Activated T-helper 2 cell treated with anti-CD3 and anti-CD28 coated beads, Interferon-gamma antibody, Interleukin-2, Interleukin-4, amounts not matched to agents 10 μg/mL and 5 μg/mL and 100 μg/mL, durations not matched to agents 14 hours and 24 hours and 36 hours (primary cell): ENCODE data around the gene ZNF831. TPM values are rescaled to one million over a fixed set of nuclear protein-coding genes. Genes with fewer than 3 reads are reported as not detected.

Experiments
- DNase-seq: peaks from one replicate; pipeline ENCODE4 v3.0.0; 2021; ENCODE audit warnings: low spot score
- H3K27ac Mint-ChIP-seq: one replicate; pipeline ENCODE4 v1.8.0; 2021; ENCODE audit warnings: mixed read lengths
- H3K27me3 Mint-ChIP-seq: one replicate; pipeline ENCODE4 v1.8.0; 2021; ENCODE audit warnings: low read depth, mixed read lengths
- H3K36me3 Mint-ChIP-seq: one replicate; pipeline ENCODE4 v1.8.0; 2021; ENCODE audit warnings: low read depth, mixed read lengths
- H3K4me1 Mint-ChIP-seq: one replicate; pipeline ENCODE4 v1.8.0; 2021; ENCODE audit warnings: low read depth, mixed read lengths
- H3K4me3 Mint-ChIP-seq: one replicate; pipeline ENCODE4 v1.8.0; 2021; ENCODE audit warnings: low read depth, mild to moderate bottlenecking, moderate library complexity, mixed read lengths
- H3K9me3 Mint-ChIP-seq: one replicate; pipeline ENCODE4 v1.8.0; 2021; ENCODE audit warnings: mixed read lengths
- intact Hi-C: fragments of 100-400 bp; cut with micrococcal nuclease; formaldehyde crosslinking; loops from one replicate; pipeline ENCODE4 v1.15.1; 2023
- total RNA-seq: library from RNA; stranded (reverse); gene quantifications from 2 replicates; pipeline ENCODE4 v1.2.3, GENCODE V29; 2022

ZNF831 gene
- total RNA-seq, 1 donor from 2014 or later: 3.0 TPM

DNA sequence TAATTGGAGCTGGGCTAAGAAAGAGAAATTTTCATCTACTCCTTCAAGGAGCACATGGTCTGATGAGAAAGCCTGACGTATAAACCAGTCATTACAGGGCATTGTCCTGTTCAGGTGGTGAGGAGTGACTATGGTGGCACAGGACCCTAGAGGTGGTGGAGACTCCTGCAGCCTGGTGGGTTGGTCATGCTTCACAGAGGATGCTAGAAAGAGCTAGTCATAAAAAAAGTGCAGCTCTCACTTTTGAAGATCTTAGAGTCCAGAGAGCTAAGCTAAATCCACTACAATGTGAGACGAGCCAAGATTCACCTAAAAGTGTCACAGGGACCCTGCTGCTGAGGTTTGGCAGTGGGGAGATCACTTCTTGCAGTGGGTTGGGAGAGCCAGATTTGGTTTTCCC is 9.8 kb upstream of the ZNF831 start:
- no peaks in the 10 kb centered on the region for H3K36me3 Mint-ChIP-seq
- intact Hi-C loops: no loop called here
- DNase-seq: no peak
- no peaks in the 10 kb centered on the region for H3K27me3 Mint-ChIP-seq
- H3K27ac Mint-ChIP-seq: no peak overlapping the region
- H3K4me3 Mint-ChIP-seq: no peak overlapping the region
- H3K9me3 Mint-ChIP-seq: no peaks in the 10 kb centered on the region
- peaks cover 69% of the 10 kb centered on the region for H3K4me1 Mint-ChIP-seq

DNA sequence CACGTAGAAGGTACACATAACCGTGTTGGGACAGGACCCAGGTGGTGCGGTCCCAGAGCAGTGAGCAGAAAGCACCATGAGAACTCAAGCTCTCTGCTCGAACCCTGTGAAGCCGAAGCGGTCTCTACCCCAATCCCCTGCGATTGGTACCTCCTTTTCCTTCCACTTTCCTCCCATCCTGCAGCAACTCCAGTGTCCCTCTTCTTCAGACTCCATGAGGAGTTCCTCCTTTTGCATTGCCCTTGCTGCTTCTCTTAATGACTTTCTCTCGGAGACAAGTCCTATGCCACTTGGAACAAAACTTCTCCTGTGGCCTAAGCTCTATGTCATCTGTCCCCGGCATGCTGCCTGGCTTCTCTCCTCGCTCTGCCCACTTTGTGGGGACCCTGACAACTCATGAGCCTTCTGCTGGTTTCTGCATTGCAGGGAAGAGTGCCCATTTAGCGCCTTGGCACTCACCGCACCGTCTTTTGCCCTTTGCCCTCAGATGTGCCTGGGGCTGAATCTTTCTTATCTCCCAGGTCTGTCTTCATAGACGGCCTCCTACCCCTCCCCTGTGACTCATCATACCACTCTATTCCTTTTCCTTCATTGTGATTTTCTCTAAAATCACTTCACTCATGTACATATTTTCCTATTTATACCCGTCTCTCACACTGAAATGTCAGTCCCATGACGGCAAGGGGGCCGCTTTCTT is 9.2 kb upstream of the ZNF831 start:
- intact Hi-C loops: no loop called here
- H3K36me3 Mint-ChIP-seq: no peaks in the 10 kb centered on the region

DNA sequence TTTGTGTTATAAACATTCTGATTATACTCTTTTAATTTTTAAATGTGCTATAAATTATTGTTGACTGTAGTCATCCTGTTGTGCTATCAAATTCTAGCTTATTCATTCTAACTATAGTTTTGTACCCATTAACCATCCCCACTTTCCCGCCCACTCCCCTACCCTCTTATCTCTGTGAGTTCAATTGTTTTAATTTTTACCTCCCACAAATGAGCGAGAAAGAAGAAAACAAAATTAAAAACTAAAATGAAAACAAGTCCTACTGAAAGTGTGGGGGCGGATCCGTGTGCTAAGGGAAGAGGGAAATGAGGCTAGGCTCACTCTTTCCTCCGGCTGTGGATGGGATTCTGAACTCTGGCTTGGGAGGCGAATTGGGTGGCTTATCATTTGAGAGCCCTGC is 6.6 kb upstream of the ZNF831 start:
- Mint-ChIP-seq H3K27ac (peak overlapping the region; percentile 34), H3K36me3 (no peaks in the 10 kb centered on the region), H3K27me3 (no peaks in the 10 kb centered on the region), H3K4me1 (peaks cover 66% of the 10 kb centered on the region), H3K4me3 (no peak overlapping the region), H3K9me3 (no peaks in the 10 kb centered on the region)
- DNase-seq: no peak
- intact Hi-C loops: no loop called here

More for the DNA sequence above, 9.2 kb upstream of the ZNF831 start:
- Mint-ChIP-seq H3K27me3 (no peaks in the 10 kb centered on the region), H3K27ac (no peak overlapping the region), H3K4me1 (peaks cover 66% of the 10 kb centered on the region), H3K9me3 (no peaks in the 10 kb centered on the region), H3K4me3 (no peak overlapping the region)
- no peak for DNase-seq

DNA sequence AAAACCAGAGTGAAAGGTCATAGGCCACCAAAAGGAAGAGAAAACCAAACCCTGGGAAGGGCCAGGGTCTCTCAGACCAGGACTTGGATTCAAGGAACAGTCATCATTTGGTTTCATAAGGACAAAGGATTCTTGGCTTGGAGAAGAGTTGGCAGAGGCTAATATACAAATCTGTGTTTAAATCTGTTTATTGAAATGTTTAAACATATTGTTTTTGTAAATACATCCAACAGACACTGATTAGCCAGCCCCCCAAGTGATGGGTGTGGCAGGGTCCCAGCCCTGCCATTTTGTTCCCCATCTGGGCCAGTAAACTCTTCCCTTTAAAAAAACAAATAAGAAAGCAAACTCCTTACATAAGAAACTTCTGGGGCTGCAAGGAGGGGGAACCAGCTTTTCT is 6.1 kb upstream of the ZNF831 start:
- H3K4me1 Mint-ChIP-seq: peaks cover 66% of the 10 kb centered on the region
- intact Hi-C loops: no loop called here
- H3K27me3 Mint-ChIP-seq: no peaks in the 10 kb centered on the region
- H3K36me3 Mint-ChIP-seq: no peaks in the 10 kb centered on the region
- no peak overlapping the region for H3K4me3 Mint-ChIP-seq
- no peak overlapping the region for H3K27ac Mint-ChIP-seq
- no peaks in the 10 kb centered on the region for H3K9me3 Mint-ChIP-seq
- DNase-seq: no peak

DNA sequence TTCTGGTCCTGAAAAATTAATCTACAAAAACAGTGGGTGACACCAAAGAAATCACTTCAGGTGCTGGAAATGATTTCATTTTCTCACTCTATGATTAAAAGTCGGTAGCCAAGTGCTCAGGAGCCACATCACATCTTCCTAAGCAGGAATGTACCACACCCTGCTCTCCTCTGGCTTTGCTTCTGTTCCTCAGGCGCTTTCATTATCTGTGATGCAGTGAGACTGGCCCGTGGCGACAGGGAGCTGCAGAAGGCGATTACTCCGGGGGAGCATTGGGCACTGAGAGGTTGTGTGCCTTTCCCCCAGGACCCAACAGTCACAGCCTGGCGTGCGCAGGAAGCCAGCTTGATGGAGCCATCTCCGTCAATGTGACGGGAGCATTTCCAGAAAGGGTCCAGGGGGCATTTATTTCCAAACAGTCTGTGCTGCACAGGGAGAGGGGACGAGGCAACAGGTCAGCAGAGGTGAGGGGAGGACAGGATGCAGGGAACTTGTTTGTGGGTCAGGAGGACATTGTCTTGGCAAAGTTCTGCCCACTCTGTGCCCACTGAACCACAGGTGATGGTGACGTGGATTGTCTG is 5.6 kb upstream of the ZNF831 start:
- no peaks in the 10 kb centered on the region for H3K36me3 Mint-ChIP-seq
- DNase-seq: no peak
- H3K9me3 Mint-ChIP-seq: no peaks in the 10 kb centered on the region
- no peak overlapping the region for H3K4me3 Mint-ChIP-seq
- no peaks in the 10 kb centered on the region for H3K27me3 Mint-ChIP-seq
- peaks cover 66% of the 10 kb centered on the region for H3K4me1 Mint-ChIP-seq
- intact Hi-C loops: no loop called here
- peak overlapping the region; percentile 17 for H3K27ac Mint-ChIP-seq

DNA sequence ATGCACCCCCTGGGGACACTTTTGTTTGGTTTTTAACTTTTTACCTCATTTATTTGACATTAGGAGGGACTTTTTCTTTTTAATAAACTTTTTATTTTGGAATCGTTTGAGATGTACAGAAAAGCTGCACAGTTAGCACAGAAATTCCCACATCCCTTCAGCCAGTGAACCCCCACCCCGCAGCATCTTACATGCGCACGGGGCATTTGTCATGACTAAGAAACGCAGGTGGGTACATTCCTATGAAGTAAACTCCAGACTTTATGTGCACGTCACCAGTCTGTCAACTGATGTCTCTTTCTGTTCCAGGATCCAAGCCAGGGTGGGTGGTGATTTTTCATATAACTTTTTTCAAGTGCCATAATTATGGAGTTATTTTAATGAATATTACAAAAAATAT is 4.9 kb upstream of the ZNF831 start:
- H3K9me3 Mint-ChIP-seq: no peaks in the 10 kb centered on the region
- H3K27me3 Mint-ChIP-seq: no peaks in the 10 kb centered on the region
- H3K27ac Mint-ChIP-seq: no peak overlapping the region
- no peaks in the 10 kb centered on the region for H3K36me3 Mint-ChIP-seq
- H3K4me1 Mint-ChIP-seq: peaks cover 71% of the 10 kb centered on the region
- no peak for DNase-seq
- intact Hi-C loops: no loop called here
- no peak overlapping the region for H3K4me3 Mint-ChIP-seq

DNA sequence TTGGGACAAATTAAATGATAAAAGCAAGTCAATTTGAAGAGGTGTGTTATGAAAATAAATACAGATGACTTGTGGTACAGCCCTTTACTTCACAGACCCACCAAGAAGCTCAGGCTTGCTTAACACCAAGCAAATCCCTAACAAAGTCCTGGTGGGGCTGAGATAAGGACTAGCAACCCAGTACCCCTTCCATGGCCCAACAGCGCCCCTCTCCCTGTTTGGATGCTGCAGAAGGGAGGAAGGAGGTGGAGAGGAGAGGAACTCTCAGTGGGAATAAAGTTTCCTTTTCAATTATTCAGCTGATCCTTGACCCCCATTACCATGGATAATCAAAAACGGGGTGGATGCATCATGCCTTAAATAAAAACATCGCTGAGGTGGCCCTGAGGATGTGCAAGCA is 4.5 kb upstream of the ZNF831 start:
- peak overlapping the region; percentile 62 for H3K27ac Mint-ChIP-seq
- DNase-seq: no peak
- no peaks in the 10 kb centered on the region for H3K36me3 Mint-ChIP-seq
- H3K27me3 Mint-ChIP-seq: no peaks in the 10 kb centered on the region
- H3K4me3 Mint-ChIP-seq: peak overlapping the region; percentile 41
- intact Hi-C loops: no loop called here
- H3K4me1 Mint-ChIP-seq: peaks cover 72% of the 10 kb centered on the region
- no peaks in the 10 kb centered on the region for H3K9me3 Mint-ChIP-seq

DNA sequence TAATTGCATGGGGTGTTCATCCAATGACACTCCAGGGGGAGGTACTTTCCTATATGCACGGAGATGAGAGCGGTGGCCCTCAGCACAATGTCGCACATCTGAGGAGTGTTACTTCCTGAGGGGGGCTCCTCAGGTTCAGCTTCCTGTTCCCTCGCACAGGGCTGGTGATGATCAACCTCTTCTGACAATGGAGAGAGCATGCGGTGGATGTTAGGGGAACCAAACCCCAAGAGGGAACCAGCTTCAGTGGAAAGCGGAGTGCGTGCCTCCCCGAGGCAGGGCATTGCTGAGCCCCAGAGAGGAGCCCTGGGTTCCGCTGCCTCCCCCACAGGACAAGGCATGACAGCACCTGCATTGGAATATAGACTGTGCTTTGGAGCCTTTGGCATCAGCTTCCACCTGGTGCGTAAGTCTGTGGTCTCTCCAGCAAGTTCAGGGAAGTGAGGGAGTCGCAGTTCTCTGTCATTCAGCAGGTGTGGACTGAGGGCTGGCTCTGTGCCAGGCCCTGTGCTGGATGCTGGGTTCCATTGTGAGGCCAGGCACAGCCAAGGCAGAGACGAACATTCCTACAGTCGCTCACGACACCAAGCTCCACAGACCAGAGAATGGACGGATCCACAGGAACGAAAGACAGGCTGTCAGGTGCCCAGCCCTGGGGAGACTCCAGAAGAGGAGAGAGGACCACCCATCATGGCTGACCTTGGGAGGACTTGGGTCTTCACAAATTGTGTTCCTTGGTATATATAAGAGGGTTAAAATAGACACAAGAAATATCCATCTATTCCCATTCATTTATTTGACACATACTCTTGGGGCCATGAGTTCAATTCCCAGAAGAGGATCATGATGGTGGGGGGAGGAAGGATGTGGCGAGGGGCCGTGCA is 3.9 kb upstream of the ZNF831 start:
- no peaks in the 10 kb centered on the region for H3K36me3 Mint-ChIP-seq
- no peaks in the 10 kb centered on the region for H3K27me3 Mint-ChIP-seq
- peaks cover 71% of the 10 kb centered on the region for H3K4me1 Mint-ChIP-seq
- no peaks in the 10 kb centered on the region for H3K9me3 Mint-ChIP-seq
- H3K4me3 Mint-ChIP-seq: peak overlapping the region; percentile 41
- intact Hi-C loops: loop anchor here (5.0 to 10.0 kb wide), 4 partner anchors 117 to 1765 kb away; partner anchors contain the start of genes PRELID3B, RBM38 and STX16
- DNase-seq: no peak
- H3K27ac Mint-ChIP-seq: peak overlapping the region; percentile 62

DNA sequence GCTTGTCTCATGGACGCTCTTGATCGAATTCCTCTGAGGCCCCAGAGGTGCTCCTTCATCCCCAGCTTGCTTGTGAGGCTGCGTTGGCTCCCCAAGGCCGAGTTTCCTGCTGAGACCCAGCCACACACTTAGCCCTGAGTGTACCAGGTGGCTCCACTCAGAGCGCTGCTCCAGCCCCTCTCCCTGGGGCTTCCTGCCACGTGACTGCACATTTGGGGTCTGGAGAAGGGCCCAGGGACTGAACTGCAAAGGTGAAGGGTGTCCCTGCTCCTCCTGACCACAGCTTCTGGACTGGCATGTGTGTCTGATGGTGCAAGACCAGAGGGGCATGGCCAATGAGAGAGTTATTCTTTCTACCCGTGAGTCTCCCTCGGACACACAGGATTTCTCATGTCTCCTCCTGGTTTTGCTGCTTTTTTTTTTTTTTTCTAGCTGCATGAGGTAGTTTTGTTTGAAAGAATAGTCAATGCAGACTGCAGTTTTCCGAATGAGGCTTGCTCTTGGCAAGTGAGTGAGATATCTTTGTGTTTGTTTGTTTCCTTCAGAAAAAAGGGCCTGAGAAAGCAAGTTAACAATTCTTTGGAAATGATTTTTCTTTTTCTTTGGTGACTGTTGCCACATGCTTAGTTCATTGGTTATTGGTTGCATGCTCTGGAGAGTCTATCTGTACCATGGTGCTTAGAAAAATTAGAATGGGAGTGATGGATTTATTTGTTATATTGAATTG is 3.1 kb upstream of the ZNF831 start:
- Mint-ChIP-seq H3K36me3 (no peaks in the 10 kb centered on the region), H3K4me3 (no peak overlapping the region), H3K27me3 (no peaks in the 10 kb centered on the region), H3K27ac (peak overlapping the region; percentile 51), H3K4me1 (peaks cover 75% of the 10 kb centered on the region), H3K9me3 (no peaks in the 10 kb centered on the region)
- intact Hi-C loops: loop anchor here (1.0 to 10.0 kb wide), 5 partner anchors 10 to 1766 kb away; partner anchors contain the start of genes PRELID3B, RBM38 and STX16
- no peak for DNase-seq

DNA sequence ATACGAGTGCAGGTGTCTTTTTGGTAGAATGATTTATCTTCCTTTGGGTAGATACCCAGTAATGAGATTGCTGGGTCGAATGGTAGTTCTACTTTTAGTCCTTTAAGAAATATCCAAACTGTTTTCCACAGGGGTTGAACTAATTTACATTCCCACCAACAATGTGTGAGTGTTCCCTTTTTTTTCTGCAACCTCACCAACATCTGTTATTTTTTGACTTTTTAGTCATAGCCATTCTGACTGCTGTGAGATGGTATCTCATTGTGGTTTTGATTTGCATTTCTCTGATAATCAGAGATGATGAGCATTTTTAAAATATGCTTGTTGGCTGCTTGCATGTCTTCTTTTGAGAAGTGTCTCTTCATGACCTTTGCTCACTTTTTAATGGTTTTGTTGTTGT is 1.9 kb upstream of the ZNF831 start:
- Mint-ChIP-seq H3K27ac (peak overlapping the region; percentile 58), H3K36me3 (no peaks in the 10 kb centered on the region), H3K4me1 (peaks cover 84% of the 10 kb centered on the region), H3K27me3 (no peaks in the 10 kb centered on the region), H3K4me3 (peak overlapping the region; percentile 1), H3K9me3 (no peaks in the 10 kb centered on the region)
- intact Hi-C loops: loop anchor here (1.0 to 10.0 kb wide), 5 partner anchors 11 to 1767 kb away; partner anchors contain the start of genes PRELID3B, RBM38 and STX16
- no peak for DNase-seq

DNA sequence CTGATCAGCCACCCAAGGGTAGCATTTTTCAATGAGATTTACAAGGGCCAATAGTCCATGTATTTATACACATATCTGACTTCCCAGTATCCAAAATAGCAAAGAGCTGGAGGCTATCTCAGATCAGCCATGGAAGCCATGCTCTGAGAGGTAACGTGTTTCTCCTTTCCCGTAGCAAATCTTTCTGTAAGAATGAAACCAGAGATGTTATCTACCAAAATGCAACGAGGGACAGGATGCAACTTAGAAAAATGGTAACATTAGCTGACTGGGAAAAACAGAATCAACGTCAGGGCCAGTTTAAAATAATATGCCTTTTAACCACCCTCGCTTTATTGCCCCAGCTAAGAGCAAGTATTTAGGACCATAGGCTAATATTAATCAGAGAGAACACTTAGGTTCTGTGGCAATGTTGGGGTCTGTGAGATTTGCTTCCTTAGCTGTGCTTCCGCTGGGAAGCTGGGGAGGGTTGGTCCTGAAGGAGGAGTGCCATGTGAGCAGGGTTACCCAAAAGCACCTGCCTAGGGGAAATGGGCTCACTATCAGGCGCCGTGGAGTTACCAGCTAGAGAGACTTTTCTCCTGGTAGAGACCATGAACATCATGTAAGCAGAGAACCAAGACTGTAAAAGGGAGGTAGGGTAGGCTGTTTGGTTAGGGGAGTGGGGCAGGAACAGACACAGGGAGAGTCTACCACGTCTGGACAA is 1.2 kb downstream of the ZNF831 start:
- Mint-ChIP-seq H3K36me3 (peaks cover 12% of the 10 kb centered on the region), H3K27ac (peak overlapping the region; percentile 87), H3K4me1 (peaks cover 82% of the 10 kb centered on the region), H3K27me3 (no peaks in the 10 kb centered on the region), H3K4me3 (peak overlapping the region; percentile 79), H3K9me3 (peaks cover 10% of the 10 kb centered on the region)
- DNase-seq: no peak
- intact Hi-C loops: loop anchor here (1.0 to 10.0 kb wide), 7 partner anchors 43 to 1770 kb away; partner anchors contain the start of genes PRELID3B, RBM38 and STX16

DNA sequence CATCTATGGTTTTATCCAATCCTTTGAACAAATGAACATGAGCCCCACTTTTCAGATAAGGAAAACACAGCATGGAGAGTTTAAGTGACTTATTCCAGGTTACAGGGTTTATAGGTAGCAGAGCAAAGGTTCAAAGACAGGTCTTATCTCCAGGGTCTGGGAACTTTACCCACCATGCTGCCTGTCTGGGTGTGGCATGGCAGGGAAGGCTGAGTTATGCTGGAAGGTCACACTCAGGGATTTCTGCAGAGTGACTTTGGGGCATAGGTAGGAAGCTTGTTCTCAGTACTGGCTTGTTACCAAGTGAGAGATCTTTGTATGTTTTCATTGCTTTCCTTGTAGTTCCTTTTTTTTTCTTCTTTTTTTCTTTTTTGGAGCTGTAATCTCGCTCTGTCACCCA is 1.8 kb downstream of the ZNF831 start:
- peak overlapping the region; percentile 87 for H3K27ac Mint-ChIP-seq
- DNase-seq: no peak
- H3K27me3 Mint-ChIP-seq: no peaks in the 10 kb centered on the region
- peak overlapping the region; percentile 79 for H3K4me3 Mint-ChIP-seq
- intact Hi-C loops: loop anchor here (1.0 to 10.0 kb wide), 5 partner anchors 43 to 1771 kb away; partner anchors contain the start of gene RBM38
- H3K4me1 Mint-ChIP-seq: peaks cover 77% of the 10 kb centered on the region
- H3K36me3 Mint-ChIP-seq: peaks cover 17% of the 10 kb centered on the region
- H3K9me3 Mint-ChIP-seq: peaks cover 16% of the 10 kb centered on the region
